Renal cortical epithelial cell (primary cell): ENCODE data around the gene ITM2A. TPM values are rescaled to one million over a fixed set of nuclear protein-coding genes. Genes with fewer than 3 reads are reported as not detected.
A peak's percentile ranks its signal among the peaks of the same experiment; 100 is the strongest.

Source experiments
- DNase-seq: peaks from one replicate; pipeline ENCODE4 v3.0.0-alpha.2; 2011; ENCODE audit warnings: low read depth
- total RNA-seq: library from RNA; depleted of rRNA; stranded (reverse); fragments of >200 nt; gene quantifications from 2 replicates; pipeline ENCODE4 v1.2.3, GENCODE V29; 2014

ITM2A gene
- 1.6 and 7.6 TPM in 2 replicates for total RNA-seq

DNA sequence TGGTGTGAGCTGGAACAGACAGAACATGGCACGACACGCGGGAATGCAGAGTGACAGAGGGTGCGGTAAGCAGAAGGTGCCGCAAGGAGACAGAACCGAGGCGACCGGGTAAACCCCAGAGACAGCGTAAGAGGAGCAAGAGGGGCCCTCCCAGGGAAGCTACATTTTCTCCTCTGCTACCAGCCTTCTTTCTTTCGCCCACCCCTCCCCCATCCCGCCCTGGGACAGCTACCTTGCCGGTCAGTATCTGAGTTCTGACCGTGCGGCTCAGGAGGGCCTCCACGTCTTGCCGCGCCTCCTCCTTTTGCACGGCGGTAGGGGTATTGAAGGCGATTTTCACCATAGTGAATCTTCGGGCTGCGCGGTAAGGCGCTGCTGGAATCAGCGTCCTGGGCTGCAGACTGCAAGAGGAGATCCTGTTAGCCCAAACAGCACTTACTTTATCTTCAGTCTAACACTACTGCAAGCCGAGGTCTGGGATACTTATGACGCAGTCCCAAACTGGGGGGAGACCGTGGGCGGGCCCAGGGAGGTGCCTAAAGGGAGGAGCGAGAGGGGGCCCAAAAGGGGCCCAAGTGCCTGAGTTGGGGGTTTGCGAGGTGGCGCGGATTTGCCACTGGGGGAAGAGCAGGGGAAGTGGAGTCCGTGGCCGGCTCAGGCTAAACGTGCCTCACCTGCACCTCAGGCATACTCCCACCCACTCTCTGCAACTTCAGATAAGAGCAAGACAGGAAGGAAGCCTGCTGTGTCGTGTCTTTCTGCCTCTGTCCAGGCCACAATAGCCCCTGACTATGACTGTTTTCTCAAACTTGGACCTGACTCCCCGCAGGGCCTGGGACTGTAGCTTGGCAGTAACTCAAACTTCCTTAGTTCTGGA lies at the start of gene ITM2A:
ITM2A (minus strand) TSS at position 462 of the 877 bp plus-strand sequence; CDS start at position 343, 119 bp downstream.
- DNase-seq = peak; percentile 1

DNA sequence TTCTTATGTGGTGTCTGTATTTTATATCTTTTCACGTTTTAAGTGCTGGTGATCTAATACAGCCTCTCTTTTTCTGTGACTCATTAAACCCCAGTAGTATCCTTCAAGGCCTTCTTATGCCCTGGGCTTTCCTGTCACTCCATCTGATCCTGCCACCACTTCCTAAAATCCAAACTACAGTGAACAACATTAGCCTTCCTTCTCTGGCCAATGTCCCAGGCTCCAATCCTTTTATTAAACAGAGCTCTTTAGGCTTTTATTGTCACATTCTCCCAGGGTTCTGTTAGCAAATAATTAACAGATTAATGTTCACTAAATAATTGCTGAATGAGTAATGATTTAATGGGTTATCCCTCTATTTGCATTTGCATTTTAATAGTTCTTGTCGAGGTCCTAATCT lies 47.9 kb upstream of the ITM2A start:
- peak; percentile 85 for DNase-seq

DNA sequence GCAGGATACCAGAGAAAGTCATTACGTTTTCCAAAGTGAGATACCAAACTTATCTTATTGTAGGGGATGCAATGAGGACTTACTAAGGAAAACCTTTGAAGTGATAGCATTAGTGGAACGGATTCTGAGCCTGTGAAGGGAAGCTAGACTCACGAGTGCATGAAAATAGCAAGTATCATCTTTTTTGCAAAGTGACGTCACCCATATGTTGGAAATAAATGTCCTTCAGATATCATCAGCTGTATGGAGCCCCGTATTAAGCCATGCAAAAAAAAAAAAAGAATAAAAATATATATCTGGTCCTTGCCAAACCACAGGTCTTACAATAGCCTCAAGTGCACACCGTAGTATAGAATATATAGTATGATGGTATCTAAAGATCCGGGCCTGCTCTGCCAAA lies 46.8 kb upstream of the ITM2A start:
- DNase-seq = no peak

GRCh38 chrX:79412972-79413371 lies 45.8 kb upstream of the ITM2A start:
- peak; percentile 54 for DNase-seq

DNA sequence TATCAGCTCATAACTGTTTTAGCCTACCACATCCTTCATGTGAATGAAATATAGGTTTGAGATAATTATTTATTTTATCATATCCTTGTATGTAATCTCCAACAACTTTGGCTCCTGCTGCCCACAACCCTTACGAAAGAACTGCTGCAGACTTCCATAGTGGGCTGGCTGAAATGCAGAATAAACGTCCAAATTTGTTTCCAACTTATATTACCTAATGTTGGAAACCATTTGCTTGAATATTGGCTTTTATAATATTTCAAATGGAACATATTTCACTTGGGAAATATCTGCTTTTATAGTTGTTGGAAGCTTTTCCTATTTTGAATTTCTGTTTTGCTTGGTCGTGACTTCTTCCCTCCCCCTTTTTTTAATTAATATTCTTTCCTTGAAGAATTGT lies 45.0 kb upstream of the ITM2A start:
- no peak for DNase-seq

DNA sequence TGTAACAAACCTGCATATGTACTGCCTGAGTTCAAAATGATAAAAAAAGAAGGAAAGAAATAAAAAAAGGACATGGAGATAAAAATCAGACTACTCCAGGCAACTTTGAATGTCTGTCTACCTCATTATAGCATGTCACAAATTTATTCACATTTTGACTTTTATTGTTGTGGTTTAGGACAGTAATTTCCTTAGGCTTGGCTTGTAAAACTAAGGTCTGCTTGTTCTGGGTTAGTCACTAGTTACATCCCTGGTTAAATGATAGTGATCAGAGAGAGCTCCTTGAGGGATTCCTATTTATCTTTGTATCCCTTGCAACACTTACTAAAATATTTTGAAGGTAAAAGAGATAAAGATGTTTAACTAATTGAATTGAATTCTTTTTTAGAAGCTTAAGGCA lies 42.5 kb upstream of the ITM2A start:
- no peak for DNase-seq

DNA sequence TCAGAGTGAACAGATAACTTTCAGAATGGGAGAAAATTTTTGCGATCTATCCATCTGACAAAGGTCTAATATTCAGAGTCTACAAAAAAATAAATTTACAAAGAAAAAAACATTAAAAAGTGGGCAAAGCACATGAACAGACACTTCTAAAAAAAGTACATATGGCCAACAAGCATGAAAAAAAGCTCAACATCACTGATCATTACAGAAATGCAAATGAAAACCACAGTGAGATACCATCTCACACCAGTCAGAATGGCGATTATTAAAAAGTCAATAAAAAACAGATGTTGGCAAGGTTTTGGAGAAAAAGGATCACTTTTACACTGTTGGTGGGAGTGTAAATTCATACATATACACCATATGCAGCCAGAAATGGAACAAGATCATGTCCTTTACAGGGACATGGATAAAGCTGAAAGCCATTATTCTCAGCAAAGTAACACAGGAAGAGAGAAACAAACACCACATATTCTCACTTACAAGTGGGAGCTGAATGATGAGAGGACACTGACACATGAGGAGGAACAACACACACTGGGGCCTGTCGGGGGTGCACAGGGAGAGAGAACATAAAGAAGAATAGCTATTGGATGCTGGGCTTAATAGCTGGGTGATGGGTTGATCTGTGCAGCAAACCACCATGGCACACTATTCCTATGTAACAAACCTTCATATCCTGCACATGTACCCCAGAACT lies 41.6 kb upstream of the ITM2A start:
- DNase-seq = no peak

GRCh38 chrX:79400623-79401022 lies 33.5 kb upstream of the ITM2A start:
- no peak for DNase-seq

DNA sequence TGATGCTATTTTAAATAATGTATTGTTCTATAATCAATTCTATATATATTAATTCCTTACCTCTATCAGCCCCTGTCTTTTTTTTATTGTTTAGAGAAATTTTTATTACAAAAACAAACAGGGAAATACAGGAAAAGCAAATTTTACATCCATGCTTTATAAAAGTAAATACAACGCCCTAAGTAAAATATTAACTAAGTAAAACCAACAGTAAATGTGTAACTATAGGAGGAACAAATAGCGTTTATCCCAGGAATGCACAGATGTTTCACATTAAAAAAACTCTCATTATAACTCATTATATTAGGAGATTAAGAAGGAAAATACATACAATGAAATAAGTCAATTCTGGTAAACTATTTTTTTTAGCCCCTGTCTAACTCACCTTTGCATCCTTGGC lies 8.2 kb upstream of the ITM2A start:
- DNase-seq = peak; percentile 16

GRCh38 chrX:79371640-79372039 lies 4.5 kb upstream of the ITM2A start:
- no peak for DNase-seq

GRCh38 chrX:79371101-79371500 lies 4.0 kb upstream of the ITM2A start:
- DNase-seq = no peak

DNA sequence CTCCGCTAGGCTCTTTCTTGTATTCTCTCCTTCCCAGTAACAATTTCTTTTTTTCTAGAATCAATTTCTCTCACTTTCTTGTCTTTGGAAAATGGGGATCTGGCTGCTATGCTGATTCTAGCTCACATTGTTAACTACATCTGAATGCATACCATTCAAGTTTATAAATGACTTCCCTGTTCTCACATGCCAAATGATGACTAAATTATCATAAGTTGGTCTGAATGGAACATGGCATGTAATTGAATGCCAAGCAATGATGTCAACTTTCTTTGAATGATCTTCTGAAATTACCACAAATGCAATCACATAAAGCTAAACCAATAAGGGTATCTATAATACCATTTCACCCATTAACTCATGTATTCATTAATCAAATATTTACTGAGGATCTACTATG lies 2.7 kb upstream of the ITM2A start:
- DNase-seq = peak; percentile 11

DNA sequence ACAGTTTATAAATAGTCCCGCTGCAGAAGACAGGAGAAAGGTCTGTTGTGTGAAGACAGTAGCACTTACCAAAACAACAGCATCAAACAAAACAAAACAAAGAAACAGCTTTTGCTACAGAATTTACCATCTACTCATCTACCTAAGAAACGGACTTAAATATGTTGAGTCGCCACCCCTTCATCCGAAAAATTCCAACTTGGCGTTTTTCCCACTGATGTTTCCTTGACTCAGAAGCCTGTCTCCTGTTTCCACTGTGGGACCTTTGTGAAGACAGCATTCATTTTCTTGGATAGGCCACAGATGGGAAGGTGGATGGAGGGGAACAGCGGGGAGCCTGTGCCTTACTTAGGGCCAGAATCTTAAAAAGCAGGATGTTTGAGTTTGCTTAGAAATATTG lies 1.3 kb upstream of the ITM2A start:
- DNase-seq = no peak

DNA sequence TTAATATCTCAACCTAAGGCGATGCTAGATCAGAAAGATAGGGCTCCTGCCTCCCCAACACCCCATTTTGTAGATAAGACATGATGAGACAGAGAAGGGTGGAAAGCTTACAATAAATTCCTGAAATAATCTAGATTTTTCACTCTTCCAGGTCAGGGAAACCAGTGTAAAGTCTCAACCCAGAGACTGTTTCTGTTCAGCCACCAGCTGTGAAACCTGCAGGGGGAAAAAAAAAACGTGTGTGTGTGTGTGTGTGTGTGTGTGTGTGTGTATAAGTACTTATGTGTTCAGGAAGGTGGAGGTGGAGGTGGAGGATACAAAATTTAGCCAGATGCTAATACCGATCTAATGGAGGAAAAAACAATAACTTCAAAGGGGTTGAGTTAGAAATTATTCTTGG lies 773 bp upstream of the ITM2A start:
- DNase-seq = no peak

DNA sequence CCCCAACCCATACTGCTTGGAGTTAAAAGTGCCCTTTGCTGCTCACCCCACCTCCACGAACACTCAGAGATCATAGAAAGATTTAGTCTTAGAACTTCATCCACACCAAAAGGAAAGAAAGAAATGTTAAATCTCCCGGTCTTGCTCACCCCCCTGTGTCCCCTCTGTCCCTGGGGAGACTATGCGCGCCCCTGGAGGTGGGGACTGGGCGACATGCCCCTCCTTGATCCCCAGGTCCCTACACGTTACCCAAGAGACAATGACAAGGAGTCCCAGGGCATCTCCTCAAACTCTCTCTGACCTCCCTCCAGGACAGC lies 620 bp downstream of the ITM2A start:
- DNase-seq = no peak

DNA sequence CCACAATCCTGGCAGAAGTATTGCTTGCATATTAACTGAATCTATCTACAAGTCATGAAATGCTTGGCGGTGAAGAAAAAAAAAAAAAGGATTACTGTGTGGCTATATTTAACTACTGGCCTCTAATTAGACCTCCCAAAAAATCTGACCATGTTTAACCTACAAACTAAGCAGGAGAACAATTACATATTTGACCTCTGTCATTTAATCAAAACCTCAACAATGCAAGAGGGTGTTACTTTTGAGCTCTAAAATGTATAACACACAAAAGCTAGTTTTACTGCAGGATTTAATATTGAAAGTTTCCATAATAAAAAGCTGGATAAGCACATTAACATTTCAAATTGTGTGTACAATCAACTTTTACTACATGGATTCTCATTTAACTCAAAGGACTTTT lies 1.5 kb downstream of the ITM2A start:
- DNase-seq = no peak

- DNase-seq = no peak
Observed at GRCh38 chrX:79364306-79364705, 2.8 kb downstream of the ITM2A start.

DNA sequence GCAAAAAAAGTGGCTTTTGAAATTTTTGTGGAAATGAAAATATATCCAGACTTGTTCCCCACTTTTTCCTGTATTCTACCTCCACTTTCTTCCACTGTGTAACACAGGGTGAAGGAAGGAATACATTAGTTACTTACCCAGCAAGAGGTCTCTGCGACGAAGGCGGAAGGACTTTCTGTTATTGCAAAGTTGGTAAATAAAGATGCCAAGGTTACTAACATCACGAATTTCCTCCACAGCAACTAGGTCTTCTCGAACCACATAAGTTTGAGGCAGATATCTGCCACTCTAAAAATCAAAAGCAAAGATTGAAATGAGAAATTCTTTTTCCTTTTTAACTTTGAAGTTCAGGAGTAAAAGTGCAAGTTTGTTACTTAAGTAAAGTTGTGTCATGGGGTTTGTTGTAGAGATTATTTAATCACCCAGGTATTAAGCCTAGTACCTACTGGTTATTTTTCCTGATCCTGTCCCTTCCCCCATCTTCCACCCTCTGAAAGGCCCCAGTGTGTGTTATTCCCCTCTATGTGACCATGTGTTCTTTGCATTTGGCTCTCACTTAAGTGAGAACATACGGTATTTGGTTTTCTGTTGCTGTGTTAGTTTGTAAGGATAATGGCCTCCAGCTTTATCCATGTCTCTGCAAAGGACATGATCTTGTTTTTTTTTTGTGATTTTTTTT lies 5.8 kb downstream of the ITM2A start:
- no peak for DNase-seq

- DNase-seq = no peak
Observed at GRCh38 chrX:79336869-79337815, 30.0 kb downstream of the ITM2A start.

DNA sequence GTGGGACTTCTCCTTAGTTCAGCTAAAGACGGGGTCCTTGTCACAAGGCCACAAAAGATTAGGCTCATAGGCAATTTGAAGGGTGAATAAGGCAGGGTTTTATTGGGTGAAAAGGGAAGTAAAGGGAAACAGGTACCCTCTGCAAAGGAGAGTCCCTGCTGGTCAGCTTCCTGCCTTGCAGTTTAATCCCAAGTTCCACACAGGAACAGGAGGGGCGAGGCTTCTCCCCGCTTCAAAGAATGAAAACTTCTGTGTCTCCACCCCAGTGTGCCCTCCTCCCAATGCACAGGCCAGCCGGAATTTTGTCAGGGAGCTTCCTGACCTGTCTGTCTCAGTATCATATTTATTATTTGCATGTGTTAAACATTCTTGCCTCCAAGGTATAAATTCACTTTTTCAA lies 37.1 kb downstream of the ITM2A start:
- DNase-seq = no peak

GRCh38 chrX:79325263-79325958 lies 41.7 kb downstream of the ITM2A start:
- DNase-seq = no peak
